ENCODE data around the gene RARB. TPM values are rescaled to one million over a fixed set of nuclear protein-coding genes. Genes with fewer than 3 reads are reported as not detected.

The RARB gene
- polyA plus RNA-seq, 1 donor (not counting 4 experiments of a cell fraction or from before 2014, with no cell fraction given) = 0.03 TPM

DNA sequence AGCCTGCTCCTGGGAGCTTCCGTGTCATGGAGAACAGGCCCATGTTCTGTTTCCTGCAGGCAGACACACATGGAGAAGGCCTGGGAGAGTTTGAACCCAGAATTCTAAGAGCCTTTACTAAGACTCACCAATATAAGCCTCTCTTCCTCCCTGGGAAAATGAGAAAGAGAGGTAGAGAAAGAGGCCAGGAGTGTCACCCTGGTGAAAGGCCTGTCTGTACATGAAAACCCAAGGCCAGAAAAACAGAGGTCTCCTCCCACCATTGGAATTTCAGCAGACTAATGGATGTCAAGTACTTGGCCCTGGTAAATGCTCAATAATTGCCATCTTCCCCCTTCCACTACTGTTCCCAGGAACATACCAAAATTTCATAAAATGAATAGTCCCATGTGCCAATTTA lies 119.0 kb downstream of the RARB start:
- no peaks in the 10 kb centered on the region for H4K20me1 ChIP-seq (ENCODE audit: control insufficient read depth, extremely low read depth, insufficient read depth, low read length)
- H3K4me3 ChIP-seq (ENCODE audit: control insufficient read depth in 2 of 3, extremely low read depth in 1 of 3, insufficient read depth in 2 of 3, low read depth in 1 of 3, low read length in 3 of 3) = no peak overlapping the region
- H3K27me3 ChIP-seq (ENCODE audit: control insufficient read depth, extremely low read depth, insufficient read depth, low read length) = no peaks in the 10 kb centered on the region
- H3K9ac ChIP-seq (ENCODE audit: control insufficient read depth, extremely low read depth, insufficient read depth, low read length) = no peak overlapping the region
- H3K27ac ChIP-seq (ENCODE audit: control insufficient read depth, insufficient read depth, low read length) = no peak overlapping the region
- no peaks in the 10 kb centered on the region for H3K9me3 ChIP-seq (ENCODE audit: control insufficient read depth, low read depth, low read length)
- no peaks in the 10 kb centered on the region for H3K79me2 ChIP-seq (ENCODE audit: control insufficient read depth, insufficient read depth, low read length)
- no peak overlapping the region for H2AFZ ChIP-seq (ENCODE audit: control insufficient read depth, low read length)
- no peak overlapping the region for H3K4me2 ChIP-seq (ENCODE audit: control insufficient read depth, extremely low read depth, insufficient read depth, low read depth, low read length)
- dilution Hi-C loops (cut with MboI; ENCODE audit: extremely low pct_ligation_motif_present, low sequenced_read_pairs) = no loop called here
- FAIRE-seq (no peak), DNase-seq (ENCODE audit: low read depth, low spot score) (no peak)
- H3K4me1 ChIP-seq (ENCODE audit: control insufficient read depth, extremely low read depth, insufficient read depth, low read length) = no peaks in the 10 kb centered on the region
- TF ChIP-seq, protein P1, sequence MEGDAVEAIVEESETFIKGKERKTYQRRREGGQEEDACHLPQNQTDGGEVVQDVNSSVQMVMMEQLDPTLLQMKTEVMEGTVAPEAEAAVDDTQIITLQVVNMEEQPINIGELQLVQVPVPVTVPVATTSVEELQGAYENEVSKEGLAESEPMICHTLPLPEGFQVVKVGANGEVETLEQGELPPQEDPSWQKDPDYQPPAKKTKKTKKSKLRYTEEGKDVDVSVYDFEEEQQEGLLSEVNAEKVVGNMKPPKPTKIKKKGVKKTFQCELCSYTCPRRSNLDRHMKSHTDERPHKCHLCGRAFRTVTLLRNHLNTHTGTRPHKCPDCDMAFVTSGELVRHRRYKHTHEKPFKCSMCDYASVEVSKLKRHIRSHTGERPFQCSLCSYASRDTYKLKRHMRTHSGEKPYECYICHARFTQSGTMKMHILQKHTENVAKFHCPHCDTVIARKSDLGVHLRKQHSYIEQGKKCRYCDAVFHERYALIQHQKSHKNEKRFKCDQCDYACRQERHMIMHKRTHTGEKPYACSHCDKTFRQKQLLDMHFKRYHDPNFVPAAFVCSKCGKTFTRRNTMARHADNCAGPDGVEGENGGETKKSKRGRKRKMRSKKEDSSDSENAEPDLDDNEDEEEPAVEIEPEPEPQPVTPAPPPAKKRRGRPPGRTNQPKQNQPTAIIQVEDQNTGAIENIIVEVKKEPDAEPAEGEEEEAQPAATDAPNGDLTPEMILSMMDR (optimal IDR thresholded peaks at IDR 0.05 in 1 of 3, IDR thresholded peaks at IDR 0.05 in 1 of 3, conservative IDR thresholded peaks at IDR 0.05 in 1 of 3; ENCODE audit: extremely low read depth in 1 of 3, insufficient read depth in 2 of 3, low read length in 3 of 3) = no peak
- no peak for TF ChIP-seq EZH2 (IDR thresholded peaks at IDR 0.05; ENCODE audit: low read length)
- no peaks in the 10 kb centered on the region for H3K36me3 ChIP-seq (ENCODE audit: control insufficient read depth in 2 of 2, extremely low read depth in 1 of 2, insufficient read depth in 2 of 2, low read length in 2 of 2)
- no peaks in the 10 kb centered on the region for H3K9me1 ChIP-seq (ENCODE audit: control insufficient read depth, extremely low read depth, insufficient read depth, low read length)

GRCh38 chr3:25547943-25548674 lies 120.0 kb downstream of the RARB start:
- Histone ChIP-seq H3K79me2 (ENCODE audit: control insufficient read depth, insufficient read depth, low read length) (no peaks in the 10 kb centered on the region), H3K4me1 (ENCODE audit: control insufficient read depth, extremely low read depth, insufficient read depth, low read length) (no peaks in the 10 kb centered on the region), H3K27me3 (ENCODE audit: control insufficient read depth, extremely low read depth, insufficient read depth, low read length) (no peaks in the 10 kb centered on the region), H3K9ac (ENCODE audit: control insufficient read depth, extremely low read depth, insufficient read depth, low read length) (no peak overlapping the region), H3K27ac (ENCODE audit: control insufficient read depth, insufficient read depth, low read length) (no peak overlapping the region), H2AFZ (ENCODE audit: control insufficient read depth, low read length) (no peak overlapping the region), H4K20me1 (ENCODE audit: control insufficient read depth, extremely low read depth, insufficient read depth, low read length) (no peaks in the 10 kb centered on the region), H3K4me2 (ENCODE audit: control insufficient read depth, extremely low read depth, insufficient read depth, low read depth, low read length) (no peak overlapping the region), H3K9me1 (ENCODE audit: control insufficient read depth, extremely low read depth, insufficient read depth, low read length) (no peaks in the 10 kb centered on the region), H3K36me3 (ENCODE audit: control insufficient read depth in 2 of 2, extremely low read depth in 1 of 2, insufficient read depth in 2 of 2, low read length in 2 of 2) (no peaks in the 10 kb centered on the region), H3K9me3 (ENCODE audit: control insufficient read depth, low read depth, low read length) (no peaks in the 10 kb centered on the region), H3K4me3 (ENCODE audit: control insufficient read depth in 2 of 3, extremely low read depth in 1 of 3, insufficient read depth in 2 of 3, low read depth in 1 of 3, low read length in 3 of 3) (no peak overlapping the region)
- TF ChIP-seq EZH2 (IDR thresholded peaks at IDR 0.05; ENCODE audit: low read length) = no peak
- TF ChIP-seq, protein P1 (optimal IDR thresholded peaks at IDR 0.05 in 1 of 3, IDR thresholded peaks at IDR 0.05 in 1 of 3, conservative IDR thresholded peaks at IDR 0.05 in 1 of 3; ENCODE audit: extremely low read depth in 1 of 3, insufficient read depth in 2 of 3, low read length in 3 of 3) = no peak
- no peak for FAIRE-seq
- dilution Hi-C loops (cut with MboI; ENCODE audit: extremely low pct_ligation_motif_present, low sequenced_read_pairs) = no loop called here
- DNase-seq (ENCODE audit: low read depth, low spot score) = no peak
